Measurements from ENCODE around the gene DNAJC22.
"Not testable (repeated sequence)": the region's sequence is repeated elsewhere in the genome, so short reads cannot be mapped to it uniquely, and the experiment has no call there.

DNAJC22 gene

DNA sequence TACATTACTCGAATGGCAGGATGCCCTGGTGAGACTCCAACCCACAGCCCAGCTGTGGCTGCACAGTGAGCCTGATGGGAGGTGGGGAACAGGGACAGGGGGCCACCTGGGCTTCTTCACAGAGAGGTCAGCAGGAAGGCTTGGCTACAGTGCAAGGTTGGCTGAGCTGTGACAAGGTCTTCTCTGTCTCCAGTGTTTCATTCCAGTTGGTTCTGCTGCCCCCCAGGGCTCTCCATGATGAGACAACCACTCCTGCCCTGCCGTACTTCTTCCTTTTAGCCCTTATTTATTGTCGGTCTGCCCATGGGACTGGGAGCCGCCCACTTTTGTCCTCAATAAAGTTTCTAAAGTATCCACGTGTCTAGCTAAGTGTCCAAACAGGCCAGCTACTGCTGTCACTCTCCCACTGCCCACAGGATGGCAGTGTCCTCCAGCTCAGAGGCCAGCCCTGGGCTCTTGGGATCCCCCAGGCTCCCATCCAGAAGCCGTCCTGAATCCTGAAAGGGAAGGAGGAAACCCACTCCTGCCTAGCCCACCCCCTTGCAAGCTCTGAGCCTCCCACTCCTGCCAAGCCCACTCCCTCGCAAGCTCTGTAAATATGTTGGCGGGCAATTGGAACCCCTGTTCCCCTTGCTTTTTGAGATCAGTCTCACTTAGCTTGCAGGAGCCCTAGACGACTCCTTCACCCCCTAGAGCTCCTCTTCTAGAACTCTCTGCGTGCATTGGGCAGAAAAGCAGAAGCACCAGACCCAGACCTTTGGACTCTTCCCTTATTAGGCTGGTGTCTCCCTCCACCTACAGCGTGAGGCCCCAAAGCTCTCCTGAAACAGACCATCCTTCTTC is 15.1 kb upstream of the DNAJC22 start:
- no peak for DNase-seq

DNA sequence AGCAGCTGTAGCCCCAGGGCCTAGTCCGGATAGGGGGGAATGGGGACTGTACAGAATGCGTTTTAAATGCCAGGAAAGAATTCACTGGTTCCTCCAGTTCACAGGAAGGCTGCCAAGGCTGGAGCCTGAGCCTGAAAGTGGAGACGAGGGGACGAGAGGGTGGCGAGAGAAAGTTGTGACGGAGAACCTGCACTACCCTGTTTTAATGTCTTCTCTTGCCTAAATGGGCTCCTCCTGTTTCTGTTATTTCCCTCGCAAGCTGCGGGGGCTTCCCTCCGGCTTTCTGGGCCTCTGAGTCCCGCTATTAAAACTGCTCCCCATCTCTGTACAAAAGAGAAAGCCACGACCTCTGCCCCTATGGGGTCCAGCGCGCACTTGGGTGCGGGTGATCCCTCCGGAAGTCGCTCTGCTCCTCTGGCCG is 14.2 kb upstream of the DNAJC22 start:
- DNase-seq, result no peak

DNA sequence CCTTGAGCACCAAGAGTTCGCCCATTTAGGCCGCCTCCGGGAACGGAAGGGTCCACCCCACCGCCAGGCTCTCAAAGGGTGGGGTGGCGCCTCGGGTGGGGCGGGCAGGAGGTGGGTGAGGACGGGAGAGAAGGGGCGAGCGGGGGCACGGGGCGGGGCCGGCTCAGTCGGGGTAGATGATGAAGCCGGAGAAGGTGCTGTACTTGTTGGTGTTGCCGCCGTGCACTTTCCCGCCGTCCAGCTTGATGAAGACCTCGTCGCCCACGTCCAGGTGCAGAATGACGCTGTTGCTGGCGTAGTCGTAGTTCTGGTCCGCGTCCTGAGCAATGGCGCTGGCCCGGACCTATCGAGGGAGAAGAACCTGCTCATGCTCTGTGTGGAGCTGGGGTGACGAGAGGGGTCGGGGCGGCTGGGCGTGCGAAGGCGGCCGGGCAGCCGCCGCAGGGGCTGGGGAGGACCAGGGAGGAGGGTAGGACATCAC is 13.8 kb upstream of the DNAJC22 start:
- DNase-seq, result no peak

DNA sequence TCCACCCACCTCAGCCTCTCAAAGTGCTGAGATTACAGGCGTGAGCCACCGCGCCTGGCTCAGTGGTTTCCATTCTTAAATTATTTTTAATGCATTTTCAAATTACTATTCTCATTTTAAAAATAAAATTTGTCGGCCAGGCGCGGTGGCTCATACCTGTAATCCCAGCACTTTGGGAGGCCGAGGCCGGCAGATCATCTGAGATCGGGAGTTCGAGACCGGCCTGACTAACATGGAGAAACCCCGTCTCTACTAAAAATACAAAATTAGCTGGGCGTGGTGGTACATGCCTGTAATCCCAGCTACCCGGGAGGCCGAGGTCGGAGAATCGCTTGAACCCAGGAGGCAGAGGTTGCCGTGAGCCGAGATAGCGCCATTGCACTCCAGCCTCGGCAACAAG is 12.9 kb upstream of the DNAJC22 start:
- DNase-seq, result not testable (repeated sequence)

DNA sequence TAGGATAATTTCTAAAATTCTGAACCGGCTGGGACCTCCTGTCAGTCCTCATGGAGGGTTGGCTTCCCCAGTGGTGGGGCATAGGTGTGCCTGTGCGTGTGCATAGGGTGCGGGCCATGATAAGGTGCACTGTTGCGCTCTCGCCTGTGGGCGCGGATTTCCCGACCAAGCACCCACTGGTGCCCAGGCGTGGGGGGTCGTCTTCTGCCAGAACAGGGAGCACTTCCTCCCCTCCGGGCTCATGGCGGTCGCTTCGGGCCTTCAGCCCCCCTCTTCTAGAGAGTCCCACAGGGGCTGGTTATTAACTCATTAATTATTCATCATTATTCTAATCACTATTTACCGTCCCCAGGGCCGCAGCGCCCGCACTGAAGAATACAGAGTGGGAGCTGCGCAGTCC is 12.5 kb upstream of the DNAJC22 start:
- no peak for DNase-seq

DNA sequence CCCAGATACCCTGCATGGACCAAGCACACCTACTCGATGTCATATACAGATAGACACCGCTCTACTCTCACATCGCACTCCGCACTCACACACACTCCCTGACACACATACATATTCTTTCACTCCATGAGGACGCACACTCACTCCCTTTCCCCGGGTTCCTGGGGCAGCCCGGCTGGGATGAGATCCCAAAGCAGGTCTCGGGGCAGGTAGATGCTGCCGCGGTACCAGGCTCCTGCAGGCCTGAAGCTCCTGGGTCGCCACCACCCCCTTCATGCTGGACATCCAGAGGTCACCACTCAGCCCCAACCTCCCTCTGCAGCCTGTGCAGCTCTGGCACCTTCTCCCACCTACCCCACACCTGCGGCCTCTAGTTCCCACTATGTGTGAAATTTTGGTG is 12.0 kb upstream of the DNAJC22 start:
- DNase-seq, result no peak

DNA sequence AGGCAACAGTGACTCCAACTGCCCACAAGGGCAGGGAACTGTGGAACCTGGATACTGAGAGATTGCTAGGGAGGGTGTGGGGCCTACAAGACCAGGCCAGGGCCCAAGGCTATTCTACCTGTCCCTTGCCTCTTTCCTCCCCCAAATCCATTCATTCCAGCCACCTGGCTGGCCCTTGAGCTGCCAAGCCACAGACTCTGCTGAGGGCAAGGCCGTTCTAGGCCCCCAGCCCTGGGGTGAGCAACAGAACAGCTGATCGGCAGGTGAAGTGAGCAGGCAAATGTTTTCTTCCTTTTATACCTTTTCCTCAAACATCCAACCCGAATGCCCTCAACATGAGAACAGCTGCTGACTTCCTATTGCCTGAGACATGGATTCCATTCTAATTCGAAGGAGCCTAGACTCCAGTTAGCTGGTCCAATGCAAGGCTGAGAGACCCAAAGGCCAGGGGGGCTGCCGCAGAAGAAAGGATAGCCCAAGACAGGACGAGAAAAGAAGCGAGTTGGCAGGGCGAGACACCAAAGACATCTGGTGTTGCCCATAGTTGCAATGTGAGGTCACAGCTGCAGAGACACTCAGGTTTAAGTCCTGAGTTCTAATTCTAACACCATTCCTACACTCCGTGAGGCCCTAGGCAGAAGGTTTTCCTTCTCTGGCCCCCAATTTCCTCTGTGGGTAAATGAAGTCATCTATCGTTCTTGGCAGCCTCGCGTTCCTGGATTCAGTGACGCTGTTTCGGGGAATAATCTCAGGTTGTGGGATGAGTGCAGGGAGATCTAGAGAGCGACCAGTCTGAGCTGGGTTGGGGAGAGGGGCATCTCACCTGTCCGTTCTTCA is 11.4 kb upstream of the DNAJC22 start:
- DNase-seq, result no peak

DNA sequence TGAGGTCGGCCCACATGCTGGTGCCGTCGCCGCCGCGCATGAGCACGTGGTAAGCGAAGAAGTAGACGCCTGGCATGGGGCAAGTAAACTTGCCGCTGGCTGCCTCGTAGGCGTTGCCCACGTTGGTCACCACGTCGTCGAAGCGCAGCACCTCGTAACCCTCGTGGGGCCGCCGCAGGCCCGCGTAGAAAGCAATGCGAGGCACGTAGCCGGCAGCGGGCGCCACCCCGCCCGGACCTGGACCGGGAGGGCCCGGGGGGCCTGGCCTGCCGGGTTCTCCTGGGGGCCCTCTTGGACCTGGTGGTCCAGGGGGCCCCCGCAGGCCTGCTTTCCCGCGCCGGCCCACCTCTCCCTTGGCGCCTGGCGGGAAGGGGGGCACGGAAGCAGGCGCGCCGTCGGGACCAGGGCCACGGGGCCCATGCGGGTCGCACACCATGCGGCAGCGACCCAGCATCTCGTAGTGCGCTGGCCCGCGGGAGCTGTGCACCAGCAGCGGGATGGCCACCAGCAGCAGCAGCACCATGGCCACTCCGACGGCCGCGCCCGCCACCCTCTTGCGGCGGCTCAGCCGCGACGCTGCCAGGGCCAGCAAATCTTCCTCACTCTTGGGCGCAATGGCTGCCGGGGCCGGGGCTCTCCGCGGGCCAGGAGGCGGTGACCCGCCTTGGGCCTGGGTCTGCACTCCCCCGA is 10.6 kb upstream of the DNAJC22 start:
- no peak for DNase-seq

DNA sequence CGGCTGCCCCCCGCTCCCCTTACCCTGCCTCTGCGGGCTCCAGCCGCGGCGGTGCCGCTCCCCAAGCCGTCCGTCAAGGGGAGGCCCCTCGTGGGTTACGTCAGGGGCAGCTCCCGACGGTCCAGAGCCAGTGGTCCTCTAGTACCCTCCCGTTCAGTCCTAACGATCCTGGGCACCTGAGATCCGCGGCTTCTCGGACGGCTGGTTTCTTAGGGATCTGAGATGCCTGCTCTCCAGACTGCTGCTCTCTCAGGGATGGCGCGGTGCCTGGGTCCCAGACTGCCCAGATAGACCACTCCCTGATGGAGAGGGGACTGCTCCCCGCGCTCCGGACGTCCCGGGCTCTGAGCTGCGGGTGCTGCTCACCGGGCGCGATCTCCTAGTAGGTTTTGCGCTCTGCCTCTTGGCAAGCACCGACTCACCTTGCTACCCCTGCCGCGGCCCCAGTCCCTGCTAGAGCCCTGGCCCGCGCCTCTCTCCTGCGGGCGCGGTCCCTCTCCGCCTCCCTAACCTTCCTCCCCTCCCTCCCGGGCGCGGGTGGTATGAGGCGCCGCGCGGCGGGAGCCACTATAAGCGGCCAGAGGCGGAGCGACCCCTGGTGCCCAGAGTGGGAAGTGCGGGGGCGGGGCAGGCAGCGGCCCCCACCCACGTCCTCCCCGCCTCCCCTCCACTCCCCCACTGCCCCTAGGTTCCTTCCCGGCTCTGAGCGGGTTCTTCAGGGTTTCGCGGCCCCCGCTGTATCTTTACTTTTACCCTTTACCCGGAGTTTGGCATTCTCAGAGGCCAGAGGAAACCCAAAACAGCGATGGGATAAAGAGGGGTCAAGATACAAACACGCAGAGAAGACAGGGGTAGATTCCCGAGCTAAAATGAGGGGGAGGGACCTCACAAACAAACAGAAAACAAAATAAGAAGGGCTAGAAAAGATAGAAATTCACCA is 9.8 kb upstream of the DNAJC22 start, which contains the start of gene C1QL4:
TSS of gene C1QL4 (minus strand) at position 544 of the 940 bp plus-strand sequence. CDS start 711 bp downstream, outside the sequence.
- peak; percentile 81 for DNase-seq

DNA sequence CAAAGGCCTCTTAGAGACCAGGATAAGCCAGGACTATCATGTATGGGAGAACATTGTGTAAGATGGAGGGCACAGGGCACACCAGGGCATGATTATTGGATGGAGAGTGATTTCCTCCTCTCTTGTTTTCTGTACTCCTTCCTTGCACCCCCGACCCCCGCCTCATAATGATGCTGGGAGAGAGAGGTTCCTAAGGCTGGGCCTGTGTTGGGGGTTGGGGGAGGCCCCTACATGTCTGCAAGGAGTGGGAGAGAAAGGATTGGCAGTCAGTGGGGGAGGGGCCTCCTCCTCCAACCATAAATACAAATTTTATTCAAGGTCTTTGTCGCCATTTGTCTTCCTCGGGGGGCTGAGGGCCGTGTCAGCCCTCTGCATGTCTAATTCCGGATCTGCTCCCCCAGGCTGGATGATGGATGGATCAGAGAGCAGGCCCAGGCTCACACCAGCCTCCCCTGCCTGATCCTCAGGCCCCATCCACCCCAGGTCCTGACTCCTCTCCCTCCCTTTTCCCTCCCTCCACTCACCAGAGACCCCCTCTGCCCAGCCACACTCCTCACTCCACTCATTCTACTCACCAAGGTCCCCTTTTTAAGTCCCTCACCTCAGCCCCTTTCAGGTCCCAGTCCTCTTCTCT is 7.7 kb upstream of the DNAJC22 start:
- DNase-seq, result no peak

DNA sequence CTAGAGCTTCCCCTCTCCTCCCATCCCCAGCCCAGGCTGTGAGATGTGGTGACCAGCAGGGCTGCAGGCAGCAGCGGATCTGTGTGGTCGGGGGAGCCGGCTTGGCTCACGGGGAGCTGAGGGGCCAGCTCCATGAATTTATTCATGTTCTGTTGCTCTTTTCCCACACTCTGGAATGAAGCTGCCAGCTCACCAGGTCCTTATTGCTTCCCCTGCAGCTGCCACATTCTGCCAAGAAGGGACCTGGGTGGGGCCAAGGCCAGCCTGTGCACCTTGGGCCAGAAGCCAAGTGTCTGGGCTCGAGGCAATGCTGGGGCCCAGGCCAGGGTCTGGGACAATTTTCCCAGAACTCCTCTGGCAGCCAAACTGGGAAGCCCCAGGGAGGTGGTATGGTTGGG is 7.2 kb upstream of the DNAJC22 start:
- DNase-seq, result no peak

DNA sequence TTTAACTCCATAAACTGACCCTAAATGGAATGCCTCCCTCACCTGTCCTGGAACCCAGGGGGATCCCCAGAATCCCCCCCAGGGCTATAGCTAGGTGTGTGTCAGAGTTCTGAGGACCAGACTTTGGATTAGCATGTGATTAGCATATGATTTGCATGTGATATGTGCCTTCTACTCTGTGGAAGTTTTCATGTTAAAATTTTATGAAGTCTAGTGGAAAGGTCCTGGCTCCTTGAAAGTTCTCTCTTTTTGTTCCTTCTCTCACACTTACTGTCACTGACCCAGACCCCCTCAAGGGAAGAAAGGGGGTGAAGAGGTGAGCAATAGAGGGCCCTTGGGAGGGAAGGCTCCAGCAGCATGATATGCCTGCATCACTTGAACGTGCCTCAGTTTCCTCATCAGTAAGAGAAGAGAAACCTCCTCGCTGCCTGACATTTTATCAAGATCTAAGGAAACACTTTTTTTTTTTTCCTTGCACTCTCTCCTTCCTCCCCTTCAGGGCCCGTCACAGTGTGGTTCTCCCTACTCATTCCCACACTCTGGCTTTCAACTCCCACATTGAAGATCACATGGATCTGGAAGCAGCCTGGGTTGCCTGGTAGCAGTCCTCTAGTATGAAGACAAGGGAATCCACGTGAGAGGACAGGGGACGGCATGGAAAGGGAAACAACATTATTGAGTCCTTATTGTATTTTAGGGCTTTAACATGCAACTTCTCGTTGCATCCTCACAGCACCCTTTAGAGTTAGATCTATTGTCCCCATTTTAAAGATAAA is 6.4 kb upstream of the DNAJC22 start:
- DNase-seq, result no peak

DNA sequence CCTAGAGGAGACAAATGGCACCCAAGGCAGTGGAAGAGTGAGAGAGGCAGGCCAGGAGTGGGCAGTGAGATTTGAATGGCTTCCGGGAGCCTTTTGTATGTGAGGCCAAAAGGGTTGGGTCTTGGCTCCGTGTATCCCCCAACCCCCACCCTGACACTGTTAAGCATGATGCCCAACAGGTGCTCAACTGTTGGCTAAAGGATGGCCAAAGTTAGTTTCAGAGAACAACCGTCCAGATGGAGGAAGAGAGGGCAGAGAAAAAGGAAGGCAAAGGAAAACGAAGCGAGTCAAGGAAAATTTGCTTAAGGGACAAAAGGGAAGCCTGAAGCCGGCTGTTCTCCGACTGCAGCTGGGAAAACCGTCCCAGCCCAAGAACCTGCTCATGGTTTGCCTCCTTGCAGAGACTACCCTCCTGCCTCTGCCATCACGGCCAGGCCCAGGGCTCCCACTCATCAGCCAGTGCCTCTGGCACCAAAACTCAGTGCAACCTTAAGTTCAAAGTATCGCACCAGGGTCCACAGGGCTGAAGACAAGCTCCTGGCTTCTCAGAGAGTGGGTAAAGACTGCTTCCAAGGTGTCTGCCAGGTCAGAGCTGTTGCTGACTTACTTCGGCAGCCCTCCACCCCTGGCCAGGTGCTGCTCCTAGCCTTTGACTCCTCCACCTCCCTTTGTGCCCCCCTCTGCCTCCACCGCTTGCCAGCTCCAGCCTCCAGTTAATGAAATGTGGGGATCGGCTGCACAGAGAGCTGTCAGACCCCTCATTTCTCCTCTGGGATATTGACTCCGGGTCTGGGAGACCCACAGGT is 5.5 kb upstream of the DNAJC22 start:
- DNase-seq, result no peak

DNA sequence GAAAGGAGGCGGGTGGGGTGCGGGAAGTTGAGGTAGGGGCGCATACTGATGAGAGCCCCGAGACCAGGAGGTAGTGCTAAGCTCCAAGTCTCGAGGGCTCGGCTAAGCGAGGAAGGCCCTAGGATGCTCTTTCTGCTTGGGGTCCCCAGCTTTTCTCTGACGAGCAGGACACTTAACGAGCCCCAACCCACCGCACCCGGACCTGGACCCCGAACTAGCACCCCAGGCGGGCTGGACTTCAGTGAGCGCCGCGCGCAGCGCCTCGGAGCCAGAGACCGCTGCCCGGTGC is 5.0 kb upstream of the DNAJC22 start:
- no peak for DNase-seq

DNA sequence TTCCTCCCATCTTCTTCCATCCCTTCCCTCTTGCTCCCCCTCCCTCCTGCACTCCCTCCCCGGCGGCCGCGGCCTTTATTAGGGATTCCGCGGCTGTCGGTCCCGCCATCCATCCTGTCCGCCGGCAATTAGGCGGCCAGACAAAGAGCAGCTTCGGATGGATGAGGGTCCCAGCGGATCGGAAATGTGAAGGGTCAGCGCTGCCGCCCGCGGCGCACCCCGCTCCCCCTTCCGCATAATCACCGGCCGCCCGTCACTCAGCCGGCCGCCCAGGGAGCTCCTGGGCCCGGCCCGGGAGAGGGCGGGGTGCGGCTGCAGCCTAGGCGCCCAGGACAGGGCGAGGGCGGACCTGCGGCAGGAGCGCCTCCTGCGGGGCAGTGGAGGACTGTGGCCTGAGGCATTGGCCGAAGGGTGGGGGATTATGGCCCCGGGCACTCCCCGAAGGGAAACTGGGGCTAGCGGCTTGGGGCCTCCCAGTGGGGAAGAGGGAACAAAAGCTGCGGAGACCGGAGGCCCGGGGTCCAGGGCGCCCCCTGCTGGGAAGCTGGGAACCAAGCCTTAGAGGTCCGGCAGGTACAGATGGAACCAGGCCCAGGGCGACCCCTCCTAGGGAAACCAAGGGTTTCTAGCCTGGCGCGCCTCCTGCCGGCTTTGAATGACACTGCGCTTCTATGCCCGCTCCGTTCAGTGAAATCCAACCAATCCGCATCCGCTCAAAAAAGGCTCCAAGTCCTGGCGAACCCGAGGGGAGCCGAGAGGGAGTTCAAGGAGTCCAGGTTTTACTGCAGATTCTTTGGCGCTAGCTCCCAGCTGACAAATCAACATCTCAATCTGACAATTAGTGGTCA is 4.4 kb upstream of the DNAJC22 start:
- peak; percentile 77 for DNase-seq

DNA sequence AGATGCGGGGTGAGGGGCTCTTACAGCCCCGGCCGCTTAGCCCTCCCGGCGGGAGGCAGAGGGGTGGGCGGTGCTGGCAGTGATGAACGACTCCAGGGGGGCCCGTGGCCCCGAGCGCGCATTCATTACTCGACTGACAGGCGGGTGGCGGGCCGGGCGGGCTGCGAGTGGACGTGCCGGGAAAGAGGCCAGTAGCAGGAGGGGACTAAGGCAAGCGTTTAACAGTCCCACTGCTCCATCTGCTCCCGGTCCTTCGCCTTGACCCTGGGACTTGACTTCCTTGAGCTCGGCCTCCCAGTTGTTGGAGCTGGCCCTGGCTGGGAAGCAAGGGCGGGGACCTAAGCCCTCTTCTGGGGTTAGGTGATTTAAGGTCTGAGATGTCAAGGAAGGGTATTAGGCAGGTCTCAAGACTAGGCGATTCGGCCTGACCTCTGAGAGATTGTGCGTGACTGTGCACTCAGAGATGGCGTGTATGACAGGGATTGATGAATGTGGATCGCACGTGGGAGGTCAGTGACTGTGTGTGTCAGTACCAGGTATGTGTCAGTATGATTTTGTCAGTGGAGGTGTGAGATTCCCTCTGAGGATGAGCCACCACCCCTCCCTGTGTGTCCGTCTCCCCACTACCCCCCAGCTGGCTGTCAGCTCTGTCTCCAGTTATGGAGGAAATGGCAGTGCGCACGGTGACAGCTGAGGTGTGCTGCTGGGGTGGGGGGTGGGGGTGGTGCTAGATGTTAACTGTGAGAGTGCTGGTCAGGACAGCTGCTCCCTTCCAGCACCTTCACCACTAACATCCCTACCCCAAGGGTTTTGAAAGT is 3.6 kb upstream of the DNAJC22 start:
- DNase-seq, result no peak

DNA sequence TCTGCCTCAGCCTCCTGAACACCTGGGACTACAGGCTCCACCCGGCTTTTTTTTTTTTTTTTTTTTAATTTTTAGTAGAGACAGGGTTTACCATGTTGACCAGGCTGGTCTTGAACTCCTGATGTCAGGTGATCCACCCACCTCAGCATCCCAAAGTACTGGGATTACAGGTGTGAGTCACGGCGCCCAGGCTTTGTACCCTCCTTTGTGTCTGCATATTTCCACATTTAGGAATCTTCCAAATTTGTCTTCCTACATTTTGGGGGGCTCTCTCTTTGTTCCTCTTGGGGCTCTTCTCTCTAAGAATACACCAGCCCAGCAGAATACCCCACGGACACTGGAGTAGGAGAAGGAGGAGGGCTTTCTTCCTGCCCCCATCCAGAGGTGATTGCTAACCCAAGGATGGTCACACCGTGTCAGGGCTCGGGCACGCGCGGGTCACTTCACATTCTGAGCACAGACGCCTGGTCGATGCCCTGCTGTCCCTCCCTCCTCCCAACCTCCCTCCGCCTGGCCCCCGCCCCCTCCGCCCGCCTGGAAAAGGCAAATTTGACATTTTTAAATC is 2.1 kb upstream of the DNAJC22 start:
- DNase-seq, result no peak
